ENCODE measurements around the gene ARHGAP24.

Gene ARHGAP24

DNA sequence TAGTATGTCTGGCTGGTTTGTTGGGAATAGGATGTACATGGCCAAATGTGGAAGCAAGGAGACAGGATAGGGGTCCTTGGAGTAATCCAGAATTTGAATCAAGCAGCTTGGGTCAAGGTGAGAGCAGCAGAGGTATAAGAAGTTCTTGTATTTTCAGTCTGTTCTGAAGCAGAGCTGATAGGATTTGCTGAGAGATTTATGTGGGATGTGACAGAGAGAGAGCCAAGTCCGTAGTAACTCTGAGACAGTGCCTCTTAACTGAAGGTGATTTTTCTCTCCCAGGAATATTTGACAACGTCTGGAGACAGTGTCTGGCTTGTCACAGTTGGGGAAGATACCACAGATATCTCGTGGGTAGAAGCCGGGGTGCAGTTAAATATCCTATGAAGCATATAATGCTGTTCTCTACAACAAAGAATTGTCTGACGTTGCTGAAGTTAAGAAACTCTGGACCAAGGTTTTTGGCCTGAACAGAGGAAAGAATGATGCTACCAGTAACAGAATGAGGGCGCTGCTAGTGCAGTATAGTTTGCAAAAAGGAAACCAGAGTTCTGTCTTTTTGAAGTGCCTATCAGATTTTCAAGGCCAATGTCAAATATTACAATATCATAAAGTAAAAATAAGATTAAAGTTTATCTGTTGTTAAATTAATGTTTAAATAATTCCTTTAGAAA is 184.0 kb downstream of the ARHGAP24 start:
- no peak for TF ChIP-seq ZBTB7A (IDR thresholded peaks at IDR 0.05; ENCODE audit: low read depth)
- no peak for TF ChIP-seq EP300 (IDR thresholded peaks at IDR 0.05; ENCODE audit: borderline replicate concordance)
- TF ChIP-seq, protein P1, sequence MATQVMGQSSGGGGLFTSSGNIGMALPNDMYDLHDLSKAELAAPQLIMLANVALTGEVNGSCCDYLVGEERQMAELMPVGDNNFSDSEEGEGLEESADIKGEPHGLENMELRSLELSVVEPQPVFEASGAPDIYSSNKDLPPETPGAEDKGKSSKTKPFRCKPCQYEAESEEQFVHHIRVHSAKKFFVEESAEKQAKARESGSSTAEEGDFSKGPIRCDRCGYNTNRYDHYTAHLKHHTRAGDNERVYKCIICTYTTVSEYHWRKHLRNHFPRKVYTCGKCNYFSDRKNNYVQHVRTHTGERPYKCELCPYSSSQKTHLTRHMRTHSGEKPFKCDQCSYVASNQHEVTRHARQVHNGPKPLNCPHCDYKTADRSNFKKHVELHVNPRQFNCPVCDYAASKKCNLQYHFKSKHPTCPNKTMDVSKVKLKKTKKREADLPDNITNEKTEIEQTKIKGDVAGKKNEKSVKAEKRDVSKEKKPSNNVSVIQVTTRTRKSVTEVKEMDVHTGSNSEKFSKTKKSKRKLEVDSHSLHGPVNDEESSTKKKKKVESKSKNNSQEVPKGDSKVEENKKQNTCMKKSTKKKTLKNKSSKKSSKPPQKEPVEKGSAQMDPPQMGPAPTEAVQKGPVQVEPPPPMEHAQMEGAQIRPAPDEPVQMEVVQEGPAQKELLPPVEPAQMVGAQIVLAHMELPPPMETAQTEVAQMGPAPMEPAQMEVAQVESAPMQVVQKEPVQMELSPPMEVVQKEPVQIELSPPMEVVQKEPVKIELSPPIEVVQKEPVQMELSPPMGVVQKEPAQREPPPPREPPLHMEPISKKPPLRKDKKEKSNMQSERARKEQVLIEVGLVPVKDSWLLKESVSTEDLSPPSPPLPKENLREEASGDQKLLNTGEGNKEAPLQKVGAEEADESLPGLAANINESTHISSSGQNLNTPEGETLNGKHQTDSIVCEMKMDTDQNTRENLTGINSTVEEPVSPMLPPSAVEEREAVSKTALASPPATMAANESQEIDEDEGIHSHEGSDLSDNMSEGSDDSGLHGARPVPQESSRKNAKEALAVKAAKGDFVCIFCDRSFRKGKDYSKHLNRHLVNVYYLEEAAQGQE (IDR thresholded peaks at IDR 0.05; ENCODE audit: low read depth): no peak
- no peak for TF ChIP-seq EGR1 (IDR thresholded peaks at IDR 0.05)
- no peak for TF ChIP-seq CREB1 (IDR thresholded peaks at IDR 0.05; ENCODE audit: low read depth)
- TF ChIP-seq, protein P2, sequence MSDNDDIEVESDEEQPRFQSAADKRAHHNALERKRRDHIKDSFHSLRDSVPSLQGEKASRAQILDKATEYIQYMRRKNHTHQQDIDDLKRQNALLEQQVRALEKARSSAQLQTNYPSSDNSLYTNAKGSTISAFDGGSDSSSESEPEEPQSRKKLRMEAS (IDR thresholded peaks at IDR 0.05): no peak
- no peak for TF ChIP-seq TEAD4 (IDR thresholded peaks at IDR 0.05)
- no peak for TF ChIP-seq TAF1 (IDR thresholded peaks at IDR 0.05; ENCODE audit: low read depth)
- no peak for TF ChIP-seq NFIC (IDR thresholded peaks at IDR 0.05)
- no peak for TF ChIP-seq FOXM1 (IDR thresholded peaks at IDR 0.05; ENCODE audit: borderline replicate concordance, low read depth)
- no peak for TF ChIP-seq TCF12 (IDR thresholded peaks at IDR 0.05; ENCODE audit: low read depth)
- TF ChIP-seq RAD21 (IDR thresholded peaks at IDR 0.05; ENCODE audit: low read depth): no peak
- TF ChIP-seq YY1 (IDR thresholded peaks at IDR 0.05; ENCODE audit: low read depth): no peak
- TF ChIP-seq, protein P3, sequence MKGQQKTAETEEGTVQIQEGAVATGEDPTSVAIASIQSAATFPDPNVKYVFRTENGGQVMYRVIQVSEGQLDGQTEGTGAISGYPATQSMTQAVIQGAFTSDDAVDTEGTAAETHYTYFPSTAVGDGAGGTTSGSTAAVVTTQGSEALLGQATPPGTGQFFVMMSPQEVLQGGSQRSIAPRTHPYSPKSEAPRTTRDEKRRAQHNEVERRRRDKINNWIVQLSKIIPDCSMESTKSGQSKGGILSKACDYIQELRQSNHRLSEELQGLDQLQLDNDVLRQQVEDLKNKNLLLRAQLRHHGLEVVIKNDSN (IDR thresholded peaks at IDR 0.05): no peak
- no peak for TF ChIP-seq CEBPB (IDR thresholded peaks at IDR 0.05)

DNA sequence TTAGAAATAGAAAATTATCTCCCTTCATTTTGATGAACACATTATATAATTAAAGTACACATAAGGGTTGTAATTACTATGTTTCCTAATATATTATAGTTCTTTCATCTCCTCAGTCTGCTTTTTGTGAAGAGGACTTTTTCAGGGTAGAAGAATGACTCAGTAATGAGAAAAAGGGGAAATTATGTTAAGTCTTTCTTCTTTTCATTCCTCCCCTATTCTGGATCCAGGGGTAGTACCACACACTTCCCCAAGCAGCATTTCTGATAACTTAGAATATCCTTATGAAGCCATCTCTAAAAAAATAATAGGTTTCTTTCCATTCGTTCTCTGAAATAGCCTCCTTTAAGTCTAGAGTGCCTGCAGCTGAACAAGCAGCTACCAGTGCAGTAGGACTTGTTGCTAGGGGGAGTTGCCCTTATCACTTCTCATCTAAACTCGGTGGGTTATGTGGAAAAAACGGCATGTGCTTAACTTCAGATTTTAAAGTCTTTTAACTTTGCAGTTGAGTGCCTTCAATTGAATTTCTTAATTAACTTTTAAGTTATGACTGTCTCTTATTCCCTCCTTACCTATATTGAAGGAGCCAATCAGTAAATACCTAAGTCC is 184.8 kb downstream of the ARHGAP24 start:
- TF ChIP-seq, protein P3 (IDR thresholded peaks at IDR 0.05): no peak
- TF ChIP-seq TEAD4 (IDR thresholded peaks at IDR 0.05) (no peak), CEBPB (IDR thresholded peaks at IDR 0.05) (no peak), YY1 (IDR thresholded peaks at IDR 0.05; ENCODE audit: low read depth) (no peak), TCF12 (IDR thresholded peaks at IDR 0.05; ENCODE audit: low read depth) (no peak), RAD21 (IDR thresholded peaks at IDR 0.05; ENCODE audit: low read depth) (no peak), ZBTB7A (IDR thresholded peaks at IDR 0.05; ENCODE audit: low read depth) (no peak), EP300 (IDR thresholded peaks at IDR 0.05; ENCODE audit: borderline replicate concordance) (no peak), FOXM1 (IDR thresholded peaks at IDR 0.05; ENCODE audit: borderline replicate concordance, low read depth) (no peak)
- TF ChIP-seq, protein P1 (IDR thresholded peaks at IDR 0.05; ENCODE audit: low read depth): no peak

DNA sequence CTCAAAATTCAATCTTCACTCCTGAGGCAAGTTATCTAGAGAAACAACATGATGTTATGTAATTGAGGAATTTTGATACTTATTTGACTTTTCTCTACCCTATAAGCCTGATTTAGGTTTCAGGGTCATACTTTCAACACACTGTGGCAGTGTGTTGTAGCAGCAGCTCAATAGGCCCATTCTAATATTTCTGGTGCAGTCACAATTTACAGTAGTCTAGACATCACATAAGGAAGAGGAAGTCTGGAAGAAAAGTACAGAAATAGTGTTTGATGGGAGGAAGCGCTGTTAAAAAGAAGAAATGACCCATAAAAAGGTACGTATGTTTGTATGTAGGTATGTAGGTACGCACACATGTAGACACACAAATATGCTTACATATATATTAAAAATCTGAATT is 194.3 kb downstream of the ARHGAP24 start:
- TF ChIP-seq, protein P3 (IDR thresholded peaks at IDR 0.05): no peak
- TF ChIP-seq CEBPB (IDR thresholded peaks at IDR 0.05) (no peak), TCF12 (IDR thresholded peaks at IDR 0.05; ENCODE audit: low read depth) (no peak), FOXM1 (IDR thresholded peaks at IDR 0.05; ENCODE audit: borderline replicate concordance, low read depth) (no peak), EGR1 (IDR thresholded peaks at IDR 0.05) (no peak)
- TF ChIP-seq, protein P1 (IDR thresholded peaks at IDR 0.05; ENCODE audit: low read depth): no peak

DNA sequence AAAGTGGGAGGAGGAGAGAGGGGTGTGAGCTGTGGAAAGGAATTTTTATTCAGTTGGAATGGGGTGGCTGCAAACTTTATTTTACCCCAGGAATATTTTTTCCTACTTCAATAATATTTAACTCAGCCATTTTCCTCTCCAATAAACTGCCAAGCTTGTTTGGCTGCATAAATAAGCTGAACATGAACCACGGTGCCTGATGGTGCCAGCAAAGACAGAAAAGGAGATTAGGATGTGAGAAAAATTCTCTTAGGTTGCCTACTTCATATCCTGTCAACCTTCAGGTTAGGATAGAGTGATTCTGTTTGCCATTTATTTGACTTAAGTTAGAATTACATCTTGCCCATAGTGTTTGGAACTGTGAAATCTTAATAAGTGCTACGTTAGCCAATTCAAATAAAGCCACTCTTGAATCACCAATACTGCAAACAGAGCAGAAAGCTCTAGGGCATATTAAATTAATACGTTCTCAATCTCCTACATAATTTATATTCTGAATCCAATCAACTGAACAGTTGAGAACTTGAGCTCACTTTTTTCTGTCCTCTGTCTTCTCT is 195.1 kb downstream of the ARHGAP24 start:
- TF ChIP-seq RAD21 (IDR thresholded peaks at IDR 0.05; ENCODE audit: low read depth) (no peak), FOXM1 (IDR thresholded peaks at IDR 0.05; ENCODE audit: borderline replicate concordance, low read depth) (no peak), TEAD4 (IDR thresholded peaks at IDR 0.05) (no peak), ZBTB7A (IDR thresholded peaks at IDR 0.05; ENCODE audit: low read depth) (no peak), EP300 (IDR thresholded peaks at IDR 0.05; ENCODE audit: borderline replicate concordance) (no peak), CREB1 (IDR thresholded peaks at IDR 0.05; ENCODE audit: low read depth) (no peak), CEBPB (IDR thresholded peaks at IDR 0.05) (no peak), TAF1 (IDR thresholded peaks at IDR 0.05; ENCODE audit: low read depth) (no peak), YY1 (IDR thresholded peaks at IDR 0.05; ENCODE audit: low read depth) (no peak)
- TF ChIP-seq, protein P1 (IDR thresholded peaks at IDR 0.05; ENCODE audit: low read depth): no peak
- TF ChIP-seq, protein P3 (IDR thresholded peaks at IDR 0.05): no peak
